Parathyroid adenoma (tissue), 2 donors: ENCODE results near the gene NEK6.

Experiments
- H2AFZ ChIP-seq: fragments of 300-600 bp; sonication (generic); one replicate; pipeline ENCODE4 v1.7.0; 2017; ENCODE audit warnings: antibody characterized with exemption, mild to moderate bottlenecking
- H3K27ac ChIP-seq: fragments of 300-600 bp; sonication (generic); one replicate; pipeline ENCODE4 v1.7.0; 2017
- H3K27me3 ChIP-seq: fragments of 300-600 bp; sonication (generic); one replicate; pipeline ENCODE4 v1.7.0; 2017; ENCODE audit warnings: low read length; ENCODE audit not compliant: control insufficient read depth, insufficient read depth
- H3K36me3 ChIP-seq: fragments of 300-600 bp; sonication (generic); one replicate; pipeline ENCODE4 v1.7.0; 2017; ENCODE audit warnings: low read length; ENCODE audit not compliant: control insufficient read depth, insufficient read depth
- H3K4me1 ChIP-seq: fragments of 300-600 bp; sonication (generic); one replicate; pipeline ENCODE4 v1.7.0; 2017; ENCODE audit warnings: control low read depth
- H3K4me2 ChIP-seq: fragments of 300-600 bp; sonication (generic); one replicate; pipeline ENCODE4 v1.7.0; 2017; ENCODE audit warnings: low read length
- H3K4me3 ChIP-seq: fragments of 300-600 bp; sonication (generic); one replicate; pipeline ENCODE4 v1.7.0; 2017; ENCODE audit warnings: low read depth, low read length
- H3K79me2 ChIP-seq: fragments of 300-600 bp; sonication (generic); one replicate; pipeline ENCODE4 v1.7.0; 2017; ENCODE audit warnings: control low read depth
- H3K9ac ChIP-seq: fragments of 300-600 bp; sonication (generic); one replicate; pipeline ENCODE4 v1.7.0; 2017; ENCODE audit warnings: mild to moderate bottlenecking
- H3K9me3 ChIP-seq: fragments of 300-600 bp; sonication (generic); one replicate; pipeline ENCODE4 v1.7.0; 2017; ENCODE audit warnings: low read length; ENCODE audit not compliant: control insufficient read depth
- CTCF ChIP-seq: fragments of 300-600 bp; sonication (generic); IDR thresholded peaks from one replicate; pipeline ENCODE4 v1.7.0; 2017; ENCODE audit warnings: antibody characterized with exemption, mild to moderate bottlenecking
- donor health status: primary hyperparathyroidism.

Gene NEK6

GRCh38 chr9:124329206-124329792, 71.5 kb downstream of the NEK6 start:
- H3K4me1 ChIP-seq, result no peaks in the 10 kb centered on the region
- TF ChIP-seq CTCF, result no peak
- H3K4me3 ChIP-seq, result no peak overlapping the region
- H3K9ac ChIP-seq, result no peak overlapping the region
- no peaks in the 10 kb centered on the region for H3K79me2 ChIP-seq
- H3K27ac ChIP-seq, result no peak overlapping the region
- no peaks in the 10 kb centered on the region for H3K9me3 ChIP-seq
- no peaks in the 10 kb centered on the region for H3K27me3 ChIP-seq
- H2AFZ ChIP-seq, result no peak overlapping the region
- H3K4me2 ChIP-seq, result no peak overlapping the region
- H3K36me3 ChIP-seq, result no peaks in the 10 kb centered on the region

- H3K36me3 ChIP-seq, result no peaks in the 10 kb centered on the region
- H3K27ac ChIP-seq, result no peak overlapping the region
- no peak overlapping the region for H3K4me2 ChIP-seq
- H3K4me3 ChIP-seq, result no peak overlapping the region
- no peaks in the 10 kb centered on the region for H3K9me3 ChIP-seq
- H3K27me3 ChIP-seq, result no peaks in the 10 kb centered on the region
- H3K79me2 ChIP-seq, result no peaks in the 10 kb centered on the region
- no peak for TF ChIP-seq CTCF
- no peaks in the 10 kb centered on the region for H3K4me1 ChIP-seq
- no peak overlapping the region for H3K9ac ChIP-seq
- no peak overlapping the region for H2AFZ ChIP-seq
Observed at GRCh38 chr9:124330011-124330697, 72.4 kb downstream of the NEK6 start.

GRCh38 chr9:124331580-124331979, 73.8 kb downstream of the NEK6 start:
- no peaks in the 10 kb centered on the region for H3K79me2 ChIP-seq
- H3K27me3 ChIP-seq, result no peaks in the 10 kb centered on the region
- no peak overlapping the region for H3K9ac ChIP-seq
- H3K4me1 ChIP-seq, result no peaks in the 10 kb centered on the region
- no peak overlapping the region for H3K4me2 ChIP-seq
- no peaks in the 10 kb centered on the region for H3K36me3 ChIP-seq
- TF ChIP-seq CTCF, result no peak
- no peaks in the 10 kb centered on the region for H3K9me3 ChIP-seq
- H2AFZ ChIP-seq, result no peak overlapping the region
- H3K27ac ChIP-seq, result no peak overlapping the region
- no peak overlapping the region for H3K4me3 ChIP-seq

- Histone ChIP-seq H3K4me2 (no peak overlapping the region), H3K4me1 (no peaks in the 10 kb centered on the region), H3K36me3 (no peaks in the 10 kb centered on the region), H3K79me2 (no peaks in the 10 kb centered on the region), H3K27me3 (no peaks in the 10 kb centered on the region), H2AFZ (no peak overlapping the region), H3K9me3 (no peaks in the 10 kb centered on the region), H3K4me3 (no peak overlapping the region), H3K27ac (no peak overlapping the region), H3K9ac (no peak overlapping the region)
- no peak for TF ChIP-seq CTCF
Observed at GRCh38 chr9:124332361-124333202, 74.8 kb downstream of the NEK6 start.
